Skeletal muscle tissue (tissue), 4 donors: ENCODE results near the gene PTPN4. TPM values are rescaled to one million over a fixed set of nuclear protein-coding genes. Genes with fewer than 3 reads are reported as not detected.

ENCODE experiments used
- H3K27ac ChIP-seq: one replicate; pipeline ENCODE4 v1.7.0; 2013; ENCODE audit warnings: mild to moderate bottlenecking, low read depth, low read length, inconsistent platforms
- H3K27me3 ChIP-seq, 3 donors: one replicate each; pipeline ENCODE4 v1.7.0; 2013; ENCODE audit warnings: low read length in 3 of 3; ENCODE audit not compliant: control insufficient read depth in 3 of 3, insufficient read depth in 3 of 3
- H3K36me3 ChIP-seq, 3 donors: one replicate each; pipeline ENCODE4 v1.7.0; 2013; ENCODE audit warnings: low read length in 3 of 3; ENCODE audit not compliant: control insufficient read depth in 3 of 3, insufficient read depth in 3 of 3
- H3K4me1 ChIP-seq, 3 donors: one replicate each; pipeline ENCODE4 v1.7.0; 2013; ENCODE audit warnings: low read length in 3 of 3, mild to moderate bottlenecking in 3 of 3; ENCODE audit not compliant: control insufficient read depth in 3 of 3, insufficient read depth in 3 of 3
- H3K4me3 ChIP-seq, 3 donors: one replicate each; pipeline ENCODE4 v1.7.0; 2013; ENCODE audit warnings: low read length in 3 of 3
- H3K9ac ChIP-seq, 3 donors: one replicate each; pipeline ENCODE4 v1.7.0; 2013; ENCODE audit warnings: low read length in 3 of 3, mild to moderate bottlenecking in 3 of 3, moderate library complexity in 2 of 3, low read depth in 1 of 3
- H3K9me3 ChIP-seq, 3 donors: one replicate each; pipeline ENCODE4 v1.7.0; 2013; ENCODE audit warnings: low read length in 3 of 3; ENCODE audit not compliant: control insufficient read depth in 3 of 3
- total RNA-seq: library from RNA; depleted of rRNA; stranded (reverse); fragments of >200 nt; gene quantifications from one replicate; pipeline ENCODE4 v1.2.3, GENCODE V29; 2014
- donor health status: Osteomylitis.

The PTPN4 gene
- total RNA-seq, 1 donor from 2014 or later = 37.1 TPM

GRCh38 chr2:120004254-120004653 lies 244.5 kb downstream of the PTPN4 start:
- Histone ChIP-seq H3K36me3 (no peaks in the 10 kb centered on the region), H3K27ac (no peak overlapping the region), H3K27me3 (no peaks in the 10 kb centered on the region), H3K9ac (no peak overlapping the region), H3K9me3 (no peaks in the 10 kb centered on the region), H3K4me3 (no peak overlapping the region), H3K4me1 (no peaks in the 10 kb centered on the region)

GRCh38 chr2:120005834-120006521 lies 246.3 kb downstream of the PTPN4 start:
- Histone ChIP-seq H3K4me3 (no peak overlapping the region), H3K36me3 (no peaks in the 10 kb centered on the region), H3K27ac (no peak overlapping the region), H3K27me3 (no peaks in the 10 kb centered on the region), H3K9me3 (no peaks in the 10 kb centered on the region), H3K9ac (no peak overlapping the region), H3K4me1 (no peaks in the 10 kb centered on the region)

GRCh38 chr2:120007851-120008250 lies 248.1 kb downstream of the PTPN4 start:
- H3K9me3 ChIP-seq = no peaks in the 10 kb centered on the region
- peaks cover 4 to 7% (median 5%) of the 10 kb centered on the region in 3 donors for H3K4me1 ChIP-seq
- H3K27me3 ChIP-seq = no peaks in the 10 kb centered on the region
- H3K27ac ChIP-seq = no peak overlapping the region
- no peak overlapping the region for H3K4me3 ChIP-seq
- H3K9ac ChIP-seq = no peak overlapping the region
- no peaks in the 10 kb centered on the region for H3K36me3 ChIP-seq

- Histone ChIP-seq H3K27me3 (no peaks in the 10 kb centered on the region), H3K4me1 (peaks cover 5 to 15% (median 7%) of the 10 kb centered on the region in 3 donors), H3K9ac (peak overlapping the region; percentile 69 to 92 (median 92)), H3K27ac (peak overlapping the region; percentile 90), H3K4me3 (peak overlapping the region; percentile 77 to 86 (median 83)), H3K36me3 (no peaks in the 10 kb centered on the region), H3K9me3 (no peaks in the 10 kb centered on the region)
Observed at GRCh38 chr2:120012363-120012762, 252.6 kb downstream of the PTPN4 start.

GRCh38 chr2:120012771-120013596 lies 253.3 kb downstream of the PTPN4 start, which contains the start of gene EPB41L5:
TSS of gene EPB41L5 (plus strand) at chr2:120013077. CDS start at chr2:120019085, 6,008 bp downstream.
- Histone ChIP-seq H3K4me3 (peak within 1 kb of the TSS; percentile 83 to 86 (median 85)), H3K27ac (peak within 1 kb of the TSS; percentile 90), H3K36me3 (no peaks in the 10 kb centered on the region), H3K27me3 (no peaks in the 10 kb centered on the region), H3K9me3 (no peaks in the 10 kb centered on the region), H3K9ac (peak within 1 kb of the TSS; percentile 92), H3K4me1 (peaks cover 5 to 15% (median 7%) of the 10 kb centered on the region in 3 donors)

- H3K4me3 ChIP-seq = peak overlapping the region; percentile 83 to 86 (median 85)
- peak overlapping the region; percentile 90 for H3K27ac ChIP-seq
- H3K9ac ChIP-seq = peak overlapping the region; percentile 92
- no peaks in the 10 kb centered on the region for H3K36me3 ChIP-seq
- no peaks in the 10 kb centered on the region for H3K9me3 ChIP-seq
- H3K27me3 ChIP-seq = no peaks in the 10 kb centered on the region
- H3K4me1 ChIP-seq = peaks cover 5 to 15% (median 7%) of the 10 kb centered on the region in 3 donors
Observed at GRCh38 chr2:120013597-120014223, 254.0 kb downstream of the PTPN4 start.

- H3K4me3 ChIP-seq = peak overlapping the region; percentile 83 to 86 (median 85)
- peaks cover 0 to 4% (median 3%) of the 10 kb centered on the region in 3 donors for H3K36me3 ChIP-seq
- peak overlapping the region in 2 of 3 donors; percentile 37 to 92 for H3K9ac ChIP-seq
- peak overlapping the region; percentile 90 for H3K27ac ChIP-seq
- no peaks in the 10 kb centered on the region for H3K9me3 ChIP-seq
- H3K4me1 ChIP-seq = peaks cover 5 to 15% (median 7%) of the 10 kb centered on the region in 3 donors
- no peaks in the 10 kb centered on the region for H3K27me3 ChIP-seq
Observed at GRCh38 chr2:120014226-120014980, 254.7 kb downstream of the PTPN4 start.

GRCh38 chr2:120016800-120017199 lies 257.1 kb downstream of the PTPN4 start:
- Histone ChIP-seq H3K36me3 (peaks cover 0 to 6% (median 6%) of the 10 kb centered on the region in 3 donors), H3K4me3 (no peak overlapping the region), H3K27ac (no peak overlapping the region), H3K4me1 (peaks cover 5 to 15% (median 7%) of the 10 kb centered on the region in 3 donors), H3K9me3 (no peaks in the 10 kb centered on the region), H3K27me3 (no peaks in the 10 kb centered on the region), H3K9ac (no peak overlapping the region)

- Histone ChIP-seq H3K27ac (no peak overlapping the region), H3K4me3 (no peak overlapping the region), H3K27me3 (no peaks in the 10 kb centered on the region), H3K9me3 (no peaks in the 10 kb centered on the region), H3K36me3 (peaks cover 0 to 6% (median 6%) of the 10 kb centered on the region in 3 donors), H3K9ac (no peak overlapping the region), H3K4me1 (peaks cover 4 to 14% (median 4%) of the 10 kb centered on the region in 3 donors)
Observed at GRCh38 chr2:120017201-120017600, 257.5 kb downstream of the PTPN4 start.
